ENCODE results near the gene HEPACAM. TPM values are rescaled to one million over a fixed set of nuclear protein-coding genes. Genes with fewer than 3 reads are reported as not detected.

Gene HEPACAM
- polyA plus RNA-seq, 4 donors, result 0.67 TPM; not detected in 3

GRCh38 chr11:124900464-124900863 lies 35.4 kb downstream of the HEPACAM start:
- no peak for FAIRE-seq
- WGBS, 3 donors, result 67 to 74% (median 70%) methylated on average over 5 of the region's 5 CpGs

DNA sequence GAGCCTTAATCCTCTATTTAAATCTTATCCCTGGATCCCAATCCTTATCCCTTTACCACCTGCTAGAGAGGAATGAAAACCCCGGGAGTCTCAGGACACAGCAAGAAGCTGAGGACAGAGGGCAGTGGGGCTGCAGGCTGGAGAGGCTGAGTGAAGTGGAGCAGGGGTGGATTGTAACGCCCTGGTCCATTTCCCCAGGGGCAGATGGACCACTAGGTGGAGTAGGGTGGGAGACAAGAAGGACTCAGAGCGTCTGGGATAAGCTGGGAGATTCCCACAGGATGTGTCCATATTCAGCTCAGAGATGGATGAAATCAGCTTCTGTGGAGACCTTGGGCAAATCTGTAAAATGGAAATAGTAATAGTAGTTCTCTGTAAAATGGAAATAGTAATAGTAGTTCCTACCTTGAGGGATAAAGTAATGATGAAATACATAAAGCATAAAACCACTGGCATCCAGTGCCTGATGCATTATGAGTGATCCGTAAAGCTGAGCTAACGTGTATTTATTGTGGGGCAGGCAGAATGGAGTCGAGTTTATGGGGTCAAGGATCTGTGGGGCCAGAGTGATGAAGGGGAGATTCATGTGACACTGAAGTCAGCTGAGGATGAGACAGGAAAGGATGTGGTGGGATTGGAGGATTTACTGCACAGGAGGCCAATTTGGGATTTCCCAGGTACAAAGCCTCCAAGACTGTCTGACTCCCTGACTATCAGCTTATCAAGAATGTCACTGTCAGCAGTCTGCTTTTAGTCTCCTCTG lies 36.3 kb downstream of the HEPACAM start:
- Histone ChIP-seq H3K27ac (ENCODE audit: low read depth in 1 of 3, low read length in 2 of 3) (peak overlapping the region in 1 of 3 donors; percentile 56), H3K4me1 (ENCODE audit: control insufficient read depth in 3 of 3, insufficient read depth in 2 of 3, low read depth in 1 of 3, low read length in 2 of 3) (no peaks in the 10 kb centered on the region), H3K4me3 (ENCODE audit: low read depth in 1 of 3, low read length in 3 of 3) (no peak overlapping the region), H3K27me3 (ENCODE audit: control insufficient read depth in 3 of 3, insufficient read depth in 3 of 3, low read length in 3 of 3) (peaks cover 0 to 12% (median 0%) of the 10 kb centered on the region in 3 donors), H3K36me3 (ENCODE audit: control insufficient read depth in 3 of 3, insufficient read depth in 2 of 3, low read depth in 1 of 3, low read length in 3 of 3) (no peaks in the 10 kb centered on the region), H3K9me3 (ENCODE audit: control insufficient read depth in 2 of 2, insufficient read depth in 1 of 2, low read depth in 1 of 2, low read length in 1 of 2) (no peaks in the 10 kb centered on the region)
- 37 to 63% (median 47%) methylated on average over 6 of the region's 6 CpGs for WGBS, 3 donors
- DNase-seq (no peak), FAIRE-seq (no peak)

More at GRCh38 chr11:124900464-124900863, 35.4 kb downstream of the HEPACAM start:
- no peak for DNase-seq
- peaks cover 0 to 12% (median 0%) of the 10 kb centered on the region in 3 donors for H3K27me3 ChIP-seq (ENCODE audit: control insufficient read depth in 3 of 3, insufficient read depth in 3 of 3, low read length in 3 of 3)
- no peaks in the 10 kb centered on the region for H3K36me3 ChIP-seq (ENCODE audit: control insufficient read depth in 3 of 3, insufficient read depth in 2 of 3, low read depth in 1 of 3, low read length in 3 of 3)
- H3K27ac ChIP-seq (ENCODE audit: low read depth in 1 of 3, low read length in 2 of 3), result peak overlapping the region in 1 of 3 donors; percentile 26
- no peaks in the 10 kb centered on the region for H3K9me3 ChIP-seq (ENCODE audit: control insufficient read depth in 2 of 2, insufficient read depth in 1 of 2, low read depth in 1 of 2, low read length in 1 of 2)
- no peak overlapping the region for H3K4me3 ChIP-seq (ENCODE audit: low read depth in 1 of 3, low read length in 3 of 3)
- no peaks in the 10 kb centered on the region for H3K4me1 ChIP-seq (ENCODE audit: control insufficient read depth in 3 of 3, insufficient read depth in 2 of 3, low read depth in 1 of 3, low read length in 2 of 3)

DNA sequence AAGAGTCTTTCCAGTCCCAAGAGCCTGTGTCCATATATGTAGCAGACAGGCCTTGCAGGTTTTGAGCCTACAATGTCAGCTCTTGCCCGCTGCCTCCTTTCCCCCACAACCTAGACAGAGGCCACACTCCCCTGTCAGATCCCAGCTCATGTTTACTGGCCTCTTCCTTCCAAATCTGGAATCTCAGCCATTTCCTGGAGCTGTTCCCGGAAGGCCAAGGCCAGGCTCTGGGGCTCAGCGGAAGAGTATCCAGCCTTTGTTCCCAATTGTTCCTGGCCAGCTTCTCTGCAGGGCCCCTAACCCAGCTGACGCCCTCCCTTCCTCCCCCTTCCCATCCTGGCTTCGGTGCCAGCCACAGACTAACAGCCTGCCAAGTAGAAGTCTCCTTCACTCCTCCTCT lies 37.1 kb downstream of the HEPACAM start:
- H3K4me3 ChIP-seq (ENCODE audit: low read depth in 1 of 3, low read length in 3 of 3), result no peak overlapping the region
- H3K9me3 ChIP-seq (ENCODE audit: control insufficient read depth in 2 of 2, insufficient read depth in 1 of 2, low read depth in 1 of 2, low read length in 1 of 2), result no peaks in the 10 kb centered on the region
- WGBS, 3 donors, result 51 to 54% (median 52%) methylated on average over 5 of the region's 5 CpGs
- peaks cover 0 to 12% (median 0%) of the 10 kb centered on the region in 3 donors for H3K27me3 ChIP-seq (ENCODE audit: control insufficient read depth in 3 of 3, insufficient read depth in 3 of 3, low read length in 3 of 3)
- no peaks in the 10 kb centered on the region for H3K36me3 ChIP-seq (ENCODE audit: control insufficient read depth in 3 of 3, insufficient read depth in 2 of 3, low read depth in 1 of 3, low read length in 3 of 3)
- DNase-seq (no peak), FAIRE-seq (no peak)
- H3K4me1 ChIP-seq (ENCODE audit: control insufficient read depth in 3 of 3, insufficient read depth in 2 of 3, low read depth in 1 of 3, low read length in 2 of 3), result no peaks in the 10 kb centered on the region
- peak overlapping the region in 1 of 3 donors; percentile 56 for H3K27ac ChIP-seq (ENCODE audit: low read depth in 1 of 3, low read length in 2 of 3)

- WGBS, 3 donors, result 68 to 69% (median 68%) methylated on average over 3 of the region's 3 CpGs
- H3K27ac ChIP-seq (ENCODE audit: low read depth in 1 of 3, low read length in 2 of 3), result peak overlapping the region in 1 of 3 donors; percentile 71
- DNase-seq (no peak), FAIRE-seq (no peak)
- no peaks in the 10 kb centered on the region for H3K4me1 ChIP-seq (ENCODE audit: control insufficient read depth in 3 of 3, insufficient read depth in 2 of 3, low read depth in 1 of 3, low read length in 2 of 3)
- H3K36me3 ChIP-seq (ENCODE audit: control insufficient read depth in 3 of 3, insufficient read depth in 2 of 3, low read depth in 1 of 3, low read length in 3 of 3), result no peaks in the 10 kb centered on the region
- H3K4me3 ChIP-seq (ENCODE audit: low read depth in 1 of 3, low read length in 3 of 3), result no peak overlapping the region
- peaks cover 0 to 9% (median 0%) of the 10 kb centered on the region in 3 donors for H3K27me3 ChIP-seq (ENCODE audit: control insufficient read depth in 3 of 3, insufficient read depth in 3 of 3, low read length in 3 of 3)
- no peaks in the 10 kb centered on the region for H3K9me3 ChIP-seq (ENCODE audit: control insufficient read depth in 2 of 2, insufficient read depth in 1 of 2, low read depth in 1 of 2, low read length in 1 of 2)
These were observed 37.6 kb downstream of the HEPACAM start for GRCh38 chr11:124898263-124898680.

DNA sequence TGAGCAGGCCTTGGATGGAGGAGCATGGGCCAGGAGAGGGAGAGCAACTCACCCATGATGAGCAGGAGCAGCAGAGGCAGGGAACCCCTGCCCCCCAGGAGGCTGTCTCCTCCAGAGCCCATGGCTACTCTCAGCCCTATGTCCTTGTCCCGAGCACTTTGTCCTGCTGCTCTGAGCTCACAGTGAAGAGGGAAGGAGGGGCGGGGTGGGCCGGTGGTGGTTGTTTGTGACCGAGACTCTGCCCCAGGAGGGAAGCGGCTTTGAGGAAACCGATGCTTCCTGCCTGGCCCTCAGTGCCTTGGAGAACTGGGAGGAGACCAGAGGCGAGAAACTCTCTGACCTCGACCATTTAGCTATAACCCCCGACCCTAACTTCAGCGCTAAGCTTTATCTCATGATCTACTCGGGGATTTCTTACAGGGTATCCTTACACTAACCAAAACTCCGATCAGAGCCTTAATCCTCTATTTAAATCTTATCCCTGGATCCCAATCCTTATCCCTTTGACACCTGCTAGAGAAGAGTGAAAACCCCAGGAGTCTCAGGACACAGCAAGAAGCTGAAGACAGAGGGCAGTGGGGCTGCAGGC lies 38.1 kb downstream of the HEPACAM start, which contains the start of gene ROBO4:
Gene ROBO4, minus strand, starts transcription at position 192 of the 589 bp plus-strand sequence. Its CDS starts 70 bp downstream, at position 122.
- H3K36me3 ChIP-seq (ENCODE audit: control insufficient read depth in 3 of 3, insufficient read depth in 2 of 3, low read depth in 1 of 3, low read length in 3 of 3), result no peaks in the 10 kb centered on the region
- H3K27ac ChIP-seq (ENCODE audit: low read depth in 1 of 3, low read length in 2 of 3), result peak within 1 kb of the TSS in 1 of 3 donors; percentile 71
- 37 to 51% (median 39%) methylated on average over 12 of the region's 12 CpGs for WGBS, 3 donors
- no peak for DNase-seq
- H3K9me3 ChIP-seq (ENCODE audit: control insufficient read depth in 2 of 2, insufficient read depth in 1 of 2, low read depth in 1 of 2, low read length in 1 of 2), result no peaks in the 10 kb centered on the region
- peaks cover 0 to 12% (median 0%) of the 10 kb centered on the region in 3 donors for H3K27me3 ChIP-seq (ENCODE audit: control insufficient read depth in 3 of 3, insufficient read depth in 3 of 3, low read length in 3 of 3)
- no peaks in the 10 kb centered on the region for H3K4me1 ChIP-seq (ENCODE audit: control insufficient read depth in 3 of 3, insufficient read depth in 2 of 3, low read depth in 1 of 3, low read length in 2 of 3)
- H3K4me3 ChIP-seq (ENCODE audit: low read depth in 1 of 3, low read length in 3 of 3), result peak within 1 kb of the TSS in 1 of 3 donors; percentile 22
- FAIRE-seq, result no peak

DNA sequence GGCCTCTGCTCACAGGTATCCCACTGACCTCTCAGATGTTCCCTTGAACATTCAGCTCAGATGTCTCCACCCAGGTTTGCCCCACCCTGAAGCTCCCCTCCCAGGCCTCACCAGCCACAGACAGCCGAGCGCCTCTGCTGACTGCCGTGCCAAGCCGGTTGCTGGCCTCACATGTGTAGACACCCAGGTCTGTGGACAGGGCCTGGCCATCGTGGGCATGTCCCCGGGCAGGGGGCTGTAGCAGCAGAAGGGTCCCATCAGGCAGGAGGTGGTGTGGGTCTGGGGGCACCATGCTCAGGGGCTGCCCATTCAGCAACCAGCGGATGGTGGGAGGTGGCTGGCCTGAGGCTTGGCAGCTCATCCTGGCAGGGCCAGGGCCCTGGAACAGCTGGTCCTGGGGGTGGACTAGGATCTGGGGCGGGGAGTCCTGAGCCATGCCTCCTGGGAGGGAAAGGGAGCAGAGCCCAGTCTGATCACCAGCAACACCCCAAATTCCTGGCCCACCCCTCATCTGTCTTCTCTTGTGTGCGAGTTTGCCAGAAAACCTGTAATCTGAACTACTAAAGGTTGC lies 38.9 kb downstream of the HEPACAM start:
- no peaks in the 10 kb centered on the region for H3K9me3 ChIP-seq (ENCODE audit: control insufficient read depth in 2 of 2, insufficient read depth in 1 of 2, low read depth in 1 of 2, low read length in 1 of 2)
- H3K36me3 ChIP-seq (ENCODE audit: control insufficient read depth in 3 of 3, insufficient read depth in 2 of 3, low read depth in 1 of 3, low read length in 3 of 3), result no peaks in the 10 kb centered on the region
- H3K4me3 ChIP-seq (ENCODE audit: low read depth in 1 of 3, low read length in 3 of 3), result peak overlapping the region in 1 of 3 donors; percentile 22
- no peaks in the 10 kb centered on the region for H3K4me1 ChIP-seq (ENCODE audit: control insufficient read depth in 3 of 3, insufficient read depth in 2 of 3, low read depth in 1 of 3, low read length in 2 of 3)
- DNase-seq, result no peak
- 73 to 83% (median 81%) methylated on average over 9 of the region's 9 CpGs for WGBS, 3 donors
- FAIRE-seq, result no peak
- H3K27ac ChIP-seq (ENCODE audit: low read depth in 1 of 3, low read length in 2 of 3), result peak overlapping the region in 1 of 3 donors; percentile 71
- H3K27me3 ChIP-seq (ENCODE audit: control insufficient read depth in 3 of 3, insufficient read depth in 3 of 3, low read length in 3 of 3), result peaks cover 0 to 14% (median 0%) of the 10 kb centered on the region in 3 donors

- peak overlapping the region in 1 of 3 donors; percentile 71 for H3K27ac ChIP-seq (ENCODE audit: low read depth in 1 of 3, low read length in 2 of 3)
- WGBS, 3 donors, result 81 to 89% (median 85%) methylated on average over 16 of the region's 16 CpGs
- no peaks in the 10 kb centered on the region for H3K4me1 ChIP-seq (ENCODE audit: control insufficient read depth in 3 of 3, insufficient read depth in 2 of 3, low read depth in 1 of 3, low read length in 2 of 3)
- no peak for DNase-seq
- peaks cover 0 to 14% (median 0%) of the 10 kb centered on the region in 3 donors for H3K27me3 ChIP-seq (ENCODE audit: control insufficient read depth in 3 of 3, insufficient read depth in 3 of 3, low read length in 3 of 3)
- H3K9me3 ChIP-seq (ENCODE audit: control insufficient read depth in 2 of 2, insufficient read depth in 1 of 2, low read depth in 1 of 2, low read length in 1 of 2), result no peaks in the 10 kb centered on the region
- H3K4me3 ChIP-seq (ENCODE audit: low read depth in 1 of 3, low read length in 3 of 3), result peak overlapping the region in 1 of 3 donors; percentile 22
- FAIRE-seq, result no peak
- H3K36me3 ChIP-seq (ENCODE audit: control insufficient read depth in 3 of 3, insufficient read depth in 2 of 3, low read depth in 1 of 3, low read length in 3 of 3), result no peaks in the 10 kb centered on the region
These were observed 39.6 kb downstream of the HEPACAM start for GRCh38 chr11:124896071-124896750.

GRCh38 chr11:124895471-124895971 lies 40.3 kb downstream of the HEPACAM start:
- no peak overlapping the region for H3K4me3 ChIP-seq (ENCODE audit: low read depth in 1 of 3, low read length in 3 of 3)
- no peaks in the 10 kb centered on the region for H3K4me1 ChIP-seq (ENCODE audit: control insufficient read depth in 3 of 3, insufficient read depth in 2 of 3, low read depth in 1 of 3, low read length in 2 of 3)
- H3K27me3 ChIP-seq (ENCODE audit: control insufficient read depth in 3 of 3, insufficient read depth in 3 of 3, low read length in 3 of 3), result peaks cover 0 to 17% (median 0%) of the 10 kb centered on the region in 3 donors
- WGBS, 3 donors, result 84 to 90% (median 86%) methylated on average over 20 of the region's 20 CpGs
- DNase-seq, result no peak
- H3K9me3 ChIP-seq (ENCODE audit: control insufficient read depth in 2 of 2, insufficient read depth in 1 of 2, low read depth in 1 of 2, low read length in 1 of 2), result no peaks in the 10 kb centered on the region
- H3K27ac ChIP-seq (ENCODE audit: low read depth in 1 of 3, low read length in 2 of 3), result no peak overlapping the region
- no peaks in the 10 kb centered on the region for H3K36me3 ChIP-seq (ENCODE audit: control insufficient read depth in 3 of 3, insufficient read depth in 2 of 3, low read depth in 1 of 3, low read length in 3 of 3)
- no peak for FAIRE-seq
